ENCODE data around the gene SAPCD1. TPM values are rescaled to one million over a fixed set of nuclear protein-coding genes. Genes with fewer than 3 reads are reported as not detected.

SAPCD1 gene
- total and polyA plus RNA-seq, 4 donors = 0.59 to 2.6 (median 0.68) TPM; not detected in 1

DNA sequence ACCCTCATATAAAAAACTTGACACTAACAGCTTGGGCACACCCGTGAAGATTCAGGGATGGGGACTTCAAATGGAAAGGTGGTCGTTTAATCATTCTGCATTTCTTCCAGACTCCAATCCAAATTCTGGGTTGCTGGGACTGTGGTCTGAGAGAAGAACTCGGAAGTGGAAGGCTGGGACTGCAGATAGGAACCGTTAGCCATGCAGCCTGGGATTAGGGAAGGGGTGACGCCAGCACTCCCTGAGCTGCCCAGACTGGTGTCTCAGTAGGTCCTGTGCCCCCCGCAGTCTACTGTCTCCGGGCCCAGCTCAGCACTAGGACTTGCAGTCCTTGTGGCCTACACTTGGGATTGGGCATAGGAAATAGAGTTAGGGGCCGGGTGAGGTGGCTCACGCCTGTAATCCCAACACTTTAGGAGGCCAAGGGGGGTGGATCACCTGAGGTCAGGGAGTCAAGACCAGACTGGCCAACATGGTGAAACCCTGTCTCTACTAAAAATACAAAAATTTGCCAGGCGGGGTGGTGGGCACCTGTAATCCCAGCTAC, 25.6 kb upstream of the SAPCD1 start (continued):
- TF ChIP-seq TAF1 (conservative IDR thresholded peaks at IDR 0.05) = no peak

DNA sequence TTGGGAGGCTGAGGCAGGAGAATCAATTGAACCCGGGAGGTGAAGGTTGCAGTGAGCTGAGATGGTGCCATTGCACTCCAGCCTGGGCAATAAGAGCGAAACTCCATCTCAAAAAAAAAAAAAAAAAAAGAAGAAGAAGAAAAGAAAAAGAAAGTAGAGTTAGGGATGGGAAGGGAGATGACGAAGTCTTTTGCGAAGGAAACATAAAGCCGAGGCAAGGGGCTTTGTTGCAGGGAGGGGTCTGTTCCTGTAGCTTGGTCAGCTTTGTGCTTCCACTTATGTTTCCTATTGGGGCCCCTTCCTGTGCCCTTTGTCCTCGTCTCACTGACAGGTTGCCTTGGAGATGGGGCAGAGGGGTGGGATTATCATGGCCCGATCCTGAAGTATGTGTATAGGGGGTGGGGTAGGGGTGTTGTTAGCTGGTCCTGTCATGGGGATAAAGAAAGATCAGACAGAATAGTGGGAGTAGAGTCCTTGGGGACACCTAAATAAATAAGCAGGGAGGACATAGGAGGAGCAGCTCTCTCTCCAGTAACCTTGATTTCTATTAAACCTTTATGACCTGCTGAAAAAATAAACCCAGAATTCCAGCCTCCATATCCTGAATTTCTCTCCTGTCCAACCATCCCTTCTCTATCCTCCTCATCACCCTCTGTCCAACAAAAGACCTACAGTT, 25.0 kb upstream of the SAPCD1 start:
- peaks cover 22 to 60% (median 46%) of the 10 kb centered on the region in 4 donors for H3K4me1 ChIP-seq (ENCODE audit: control insufficient read depth in 4 of 4, insufficient read depth in 4 of 4, low read length in 3 of 4)

DNA sequence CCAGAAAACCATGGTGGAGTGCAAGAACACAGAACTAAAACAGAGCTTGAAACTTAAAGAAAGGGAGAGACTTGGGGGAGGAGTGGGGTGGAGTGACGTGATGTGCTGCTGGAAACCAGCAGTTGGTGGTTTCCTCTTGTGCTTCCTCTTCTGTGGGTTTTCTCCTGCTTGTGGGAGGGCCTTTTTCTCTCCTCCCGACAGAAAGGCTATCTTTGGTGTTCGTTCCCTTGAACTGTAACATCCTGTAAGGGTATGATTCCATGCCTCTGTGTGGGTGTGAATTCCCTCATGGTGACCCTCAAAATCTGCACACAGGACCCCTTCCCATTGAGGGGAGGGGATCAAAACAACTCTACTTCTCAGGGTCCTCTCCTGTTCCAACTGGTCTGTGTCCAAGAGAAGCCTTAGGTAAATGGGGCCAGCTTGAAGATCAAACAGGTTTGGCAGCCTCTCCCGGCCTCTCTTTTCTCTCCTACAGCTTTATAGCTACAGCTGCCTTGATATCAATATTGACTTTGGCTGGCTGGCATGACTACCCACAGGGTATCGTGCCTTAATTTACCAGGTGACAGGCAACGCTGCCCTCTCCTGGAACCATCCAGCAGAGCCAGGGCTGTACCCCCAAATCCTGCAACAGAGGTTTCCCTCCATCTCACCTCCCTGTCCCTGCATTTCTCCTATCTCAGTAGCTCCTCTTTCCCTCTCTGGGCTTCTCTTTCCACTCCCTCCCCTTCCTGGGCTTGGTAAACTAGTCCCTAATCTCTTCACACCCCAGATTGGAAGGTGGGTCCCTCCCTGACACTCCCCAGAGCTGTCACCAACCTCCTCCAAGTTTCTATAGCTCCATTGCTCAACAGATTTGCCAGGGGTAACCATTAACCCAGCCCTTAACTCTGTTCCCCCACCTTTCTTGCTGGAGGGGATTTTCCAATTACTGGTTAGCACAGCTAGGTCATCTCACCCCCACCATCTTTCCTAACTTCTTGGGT, 24.2 kb upstream of the SAPCD1 start:
- peak; percentile 56 for DNase-seq (ENCODE audit: low spot score)
- Histone ChIP-seq H3K4me3 (ENCODE audit: low read depth in 1 of 3, low read length in 3 of 3) (no peak overlapping the region), H3K9ac (ENCODE audit: low read depth in 1 of 2, low read length in 2 of 2) (peak overlapping the region; percentile 3 to 74), H3K36me3 (ENCODE audit: control insufficient read depth in 4 of 4, insufficient read depth in 3 of 4, low read depth in 1 of 4, low read length in 3 of 4) (peaks cover 2 to 8% (median 6%) of the 10 kb centered on the region in 4 donors), H3K4me1 (ENCODE audit: control insufficient read depth in 4 of 4, insufficient read depth in 4 of 4, low read length in 3 of 4) (peaks cover 22 to 60% (median 46%) of the 10 kb centered on the region in 4 donors), H3K9me3 (ENCODE audit: control insufficient read depth in 4 of 4, low read length in 3 of 4) (no peaks in the 10 kb centered on the region), H3K27ac (ENCODE audit: low read depth in 1 of 2, low read length in 2 of 2) (peak overlapping the region; percentile 85 to 90), H3K27me3 (ENCODE audit: control insufficient read depth in 4 of 4, insufficient read depth in 4 of 4, low read length in 3 of 4) (no peaks in the 10 kb centered on the region)
- 9% methylated on average over 6 of the region's 6 CpGs for WGBS
- peak; percentile 37 for TF ChIP-seq SP1 (IDR thresholded peaks at IDR 0.05)
- TF ChIP-seq TAF1 (conservative IDR thresholded peaks at IDR 0.05) = no peak
- peak in 1 of 2 donors; percentile 3 for TF ChIP-seq RXRA (IDR thresholded peaks at IDR 0.05)
- TF ChIP-seq, protein P1, sequence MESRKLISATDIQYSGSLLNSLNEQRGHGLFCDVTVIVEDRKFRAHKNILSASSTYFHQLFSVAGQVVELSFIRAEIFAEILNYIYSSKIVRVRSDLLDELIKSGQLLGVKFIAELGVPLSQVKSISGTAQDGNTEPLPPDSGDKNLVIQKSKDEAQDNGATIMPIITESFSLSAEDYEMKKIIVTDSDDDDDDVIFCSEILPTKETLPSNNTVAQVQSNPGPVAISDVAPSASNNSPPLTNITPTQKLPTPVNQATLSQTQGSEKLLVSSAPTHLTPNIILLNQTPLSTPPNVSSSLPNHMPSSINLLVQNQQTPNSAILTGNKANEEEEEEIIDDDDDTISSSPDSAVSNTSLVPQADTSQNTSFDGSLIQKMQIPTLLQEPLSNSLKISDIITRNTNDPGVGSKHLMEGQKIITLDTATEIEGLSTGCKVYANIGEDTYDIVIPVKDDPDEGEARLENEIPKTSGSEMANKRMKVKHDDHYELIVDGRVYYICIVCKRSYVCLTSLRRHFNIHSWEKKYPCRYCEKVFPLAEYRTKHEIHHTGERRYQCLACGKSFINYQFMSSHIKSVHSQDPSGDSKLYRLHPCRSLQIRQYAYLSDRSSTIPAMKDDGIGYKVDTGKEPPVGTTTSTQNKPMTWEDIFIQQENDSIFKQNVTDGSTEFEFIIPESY (IDR thresholded peaks at IDR 0.05) = peak; percentile 1
- TF ChIP-seq, protein P2, sequence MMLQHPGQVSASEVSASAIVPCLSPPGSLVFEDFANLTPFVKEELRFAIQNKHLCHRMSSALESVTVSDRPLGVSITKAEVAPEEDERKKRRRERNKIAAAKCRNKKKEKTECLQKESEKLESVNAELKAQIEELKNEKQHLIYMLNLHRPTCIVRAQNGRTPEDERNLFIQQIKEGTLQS (IDR thresholded peaks at IDR 0.05) = no peak
- TF ChIP-seq HNF4G (IDR thresholded peaks at IDR 0.05) = no peak
- TF ChIP-seq GABPA (IDR thresholded peaks at IDR 0.05 in 1 of 2, conservative IDR thresholded peaks at IDR 0.05 in 1 of 2) = no peak
- TF ChIP-seq EGR1 (IDR thresholded peaks at IDR 0.05; ENCODE audit: low read depth in 2 of 2) = peak in 1 of 2 donors; percentile 9
- peak; percentile 40 to 51 for TF ChIP-seq RAD21 (IDR thresholded peaks at IDR 0.05)
- TF ChIP-seq YY1 (IDR thresholded peaks at IDR 0.05) = no peak
- TF ChIP-seq FOXA2 (IDR thresholded peaks at IDR 0.05) = peak; percentile 83
- TF ChIP-seq NR2F2 (IDR thresholded peaks at IDR 0.05) = peak; percentile 63
- peak; percentile 67 for TF ChIP-seq FOXA1 (IDR thresholded peaks at IDR 0.05)
- TF ChIP-seq, protein P3, sequence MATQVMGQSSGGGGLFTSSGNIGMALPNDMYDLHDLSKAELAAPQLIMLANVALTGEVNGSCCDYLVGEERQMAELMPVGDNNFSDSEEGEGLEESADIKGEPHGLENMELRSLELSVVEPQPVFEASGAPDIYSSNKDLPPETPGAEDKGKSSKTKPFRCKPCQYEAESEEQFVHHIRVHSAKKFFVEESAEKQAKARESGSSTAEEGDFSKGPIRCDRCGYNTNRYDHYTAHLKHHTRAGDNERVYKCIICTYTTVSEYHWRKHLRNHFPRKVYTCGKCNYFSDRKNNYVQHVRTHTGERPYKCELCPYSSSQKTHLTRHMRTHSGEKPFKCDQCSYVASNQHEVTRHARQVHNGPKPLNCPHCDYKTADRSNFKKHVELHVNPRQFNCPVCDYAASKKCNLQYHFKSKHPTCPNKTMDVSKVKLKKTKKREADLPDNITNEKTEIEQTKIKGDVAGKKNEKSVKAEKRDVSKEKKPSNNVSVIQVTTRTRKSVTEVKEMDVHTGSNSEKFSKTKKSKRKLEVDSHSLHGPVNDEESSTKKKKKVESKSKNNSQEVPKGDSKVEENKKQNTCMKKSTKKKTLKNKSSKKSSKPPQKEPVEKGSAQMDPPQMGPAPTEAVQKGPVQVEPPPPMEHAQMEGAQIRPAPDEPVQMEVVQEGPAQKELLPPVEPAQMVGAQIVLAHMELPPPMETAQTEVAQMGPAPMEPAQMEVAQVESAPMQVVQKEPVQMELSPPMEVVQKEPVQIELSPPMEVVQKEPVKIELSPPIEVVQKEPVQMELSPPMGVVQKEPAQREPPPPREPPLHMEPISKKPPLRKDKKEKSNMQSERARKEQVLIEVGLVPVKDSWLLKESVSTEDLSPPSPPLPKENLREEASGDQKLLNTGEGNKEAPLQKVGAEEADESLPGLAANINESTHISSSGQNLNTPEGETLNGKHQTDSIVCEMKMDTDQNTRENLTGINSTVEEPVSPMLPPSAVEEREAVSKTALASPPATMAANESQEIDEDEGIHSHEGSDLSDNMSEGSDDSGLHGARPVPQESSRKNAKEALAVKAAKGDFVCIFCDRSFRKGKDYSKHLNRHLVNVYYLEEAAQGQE (IDR thresholded peaks at IDR 0.05) = no peak
- peak in 1 of 2 donors; percentile 5 for TF ChIP-seq JUND (IDR thresholded peaks at IDR 0.05)
- TF ChIP-seq, protein P4, sequence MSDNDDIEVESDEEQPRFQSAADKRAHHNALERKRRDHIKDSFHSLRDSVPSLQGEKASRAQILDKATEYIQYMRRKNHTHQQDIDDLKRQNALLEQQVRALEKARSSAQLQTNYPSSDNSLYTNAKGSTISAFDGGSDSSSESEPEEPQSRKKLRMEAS (IDR thresholded peaks at IDR 0.05) = no peak
- TF ChIP-seq HNF4A (conservative IDR thresholded peaks at IDR 0.05) = peak; percentile 10 to 31

More for the DNA sequence above, 25.0 kb upstream of the SAPCD1 start:
- Histone ChIP-seq H3K9me3 (ENCODE audit: control insufficient read depth in 4 of 4, low read length in 3 of 4) (no peaks in the 10 kb centered on the region), H3K9ac (ENCODE audit: low read depth in 1 of 2, low read length in 2 of 2) (peak overlapping the region in 1 of 2 donors; percentile 74), H3K27ac (ENCODE audit: low read depth in 1 of 2, low read length in 2 of 2) (peak overlapping the region; percentile 90 to 96), H3K36me3 (ENCODE audit: control insufficient read depth in 4 of 4, insufficient read depth in 3 of 4, low read depth in 1 of 4, low read length in 3 of 4) (peaks cover 3 to 11% (median 10%) of the 10 kb centered on the region in 4 donors), H3K4me3 (ENCODE audit: low read depth in 1 of 3, low read length in 3 of 3) (no peak overlapping the region), H3K27me3 (ENCODE audit: control insufficient read depth in 4 of 4, insufficient read depth in 4 of 4, low read length in 3 of 4) (no peaks in the 10 kb centered on the region)
- WGBS = 46% methylated on average over 7 of the region's 7 CpGs
- DNase-seq (ENCODE audit: low spot score) = peak; percentile 68
- TF ChIP-seq, protein P1 (IDR thresholded peaks at IDR 0.05) = peak; percentile 25
- no peak for TF ChIP-seq RXRA (IDR thresholded peaks at IDR 0.05)
- peak in 1 of 2 donors; percentile 12 for TF ChIP-seq HNF4A (conservative IDR thresholded peaks at IDR 0.05)
